Skeletal muscle cell (primary cell): ENCODE results near the gene WWOX.

Experiments used
- DNase-seq: peaks from one replicate; pipeline ENCODE4 v3.0.0-alpha.2; 2010; ENCODE audit warnings: low read depth
- H3K4me3 ChIP-seq: 2 replicates; pipeline ENCODE4 v1.5.1; 2011; ENCODE audit warnings: low read depth, mild to moderate bottlenecking, control low read depth, low read length, moderate library complexity

The WWOX gene

GRCh38 chr16:79074951-79075350, 975.5 kb downstream of the WWOX start:
- H3K4me3 ChIP-seq = no peak overlapping the region
- DNase-seq = no peak

- DNase-seq = no peak
Measured at GRCh38 chr16:79076047-79076767, 976.8 kb downstream of the WWOX start.

GRCh38 chr16:79077346-79077745, 977.9 kb downstream of the WWOX start:
- DNase-seq = no peak
- H3K4me3 ChIP-seq = no peak overlapping the region

More at GRCh38 chr16:79076047-79076767, 976.8 kb downstream of the WWOX start:
- no peak overlapping the region for H3K4me3 ChIP-seq

DNA sequence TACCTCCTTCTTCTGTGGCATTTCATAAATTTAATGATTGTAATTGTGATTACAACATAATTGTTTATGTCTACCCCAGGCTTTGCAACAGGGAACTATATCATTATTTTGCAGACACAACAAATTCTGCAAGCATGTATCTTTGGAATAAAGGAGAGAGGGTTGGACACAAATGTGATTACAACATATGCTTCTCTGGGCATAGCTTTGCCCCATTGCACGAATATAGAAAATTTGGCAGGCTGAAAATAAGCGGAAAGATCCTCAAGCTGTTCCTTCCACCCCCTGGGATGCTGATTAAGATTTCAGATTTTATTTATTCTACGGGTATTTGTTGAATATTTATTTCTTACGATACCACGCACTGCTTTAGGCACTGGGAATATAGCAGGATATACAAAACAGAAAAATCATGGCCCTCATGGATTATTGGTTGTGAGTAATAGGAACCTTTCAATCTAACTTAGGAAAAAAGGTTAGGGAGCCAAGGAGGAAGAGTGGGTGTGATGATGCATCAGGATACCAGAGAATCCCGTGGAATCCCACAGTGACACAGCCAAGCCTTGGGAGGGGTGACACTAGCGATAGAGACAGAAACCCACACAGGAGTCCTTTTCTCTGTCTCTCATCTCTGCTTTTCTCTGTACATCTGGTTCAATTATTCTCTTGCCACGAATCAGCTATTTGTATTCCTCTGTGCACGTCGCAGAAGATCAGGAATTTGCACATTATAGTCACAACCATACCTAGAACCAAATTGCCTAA, 980.4 kb downstream of the WWOX start:
- no peak for DNase-seq
- no peak overlapping the region for H3K4me3 ChIP-seq

DNA sequence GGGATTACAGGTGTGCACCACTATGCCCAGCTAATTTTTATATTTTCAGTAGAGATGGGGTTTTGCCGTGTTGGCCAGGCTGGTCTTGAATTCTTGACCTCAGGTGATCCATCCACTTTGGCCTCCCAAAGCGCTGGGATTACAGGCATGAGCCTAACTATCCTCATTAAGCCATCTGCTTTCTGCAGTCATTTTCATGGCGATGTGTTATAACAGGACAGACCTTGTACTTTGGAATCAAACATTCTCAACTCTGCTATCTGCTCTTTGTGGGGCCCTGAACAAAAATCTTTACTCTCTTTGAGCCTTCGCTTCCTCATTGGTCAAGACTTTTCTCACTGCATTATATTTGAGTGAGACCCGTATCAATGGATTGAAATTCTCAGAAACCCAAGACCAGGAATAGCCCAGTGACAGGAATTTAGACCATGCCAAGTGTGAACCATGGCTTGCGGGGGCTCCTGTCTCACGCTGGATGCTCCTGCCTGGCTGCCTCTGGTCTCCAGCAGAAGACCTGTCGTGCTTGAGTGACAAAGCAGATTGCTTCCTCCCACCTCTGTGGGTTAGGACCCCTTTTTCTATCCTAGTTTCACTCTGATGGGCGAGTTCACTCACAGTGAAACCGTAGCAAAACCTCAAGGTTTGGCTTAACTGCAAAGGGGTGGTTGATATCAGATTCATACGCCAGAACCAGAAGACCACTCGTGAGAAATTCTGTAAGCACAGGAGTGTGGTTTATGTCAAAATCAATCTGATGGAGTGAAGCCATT, 982.0 kb downstream of the WWOX start:
- DNase-seq = no peak
- no peak overlapping the region for H3K4me3 ChIP-seq

DNA sequence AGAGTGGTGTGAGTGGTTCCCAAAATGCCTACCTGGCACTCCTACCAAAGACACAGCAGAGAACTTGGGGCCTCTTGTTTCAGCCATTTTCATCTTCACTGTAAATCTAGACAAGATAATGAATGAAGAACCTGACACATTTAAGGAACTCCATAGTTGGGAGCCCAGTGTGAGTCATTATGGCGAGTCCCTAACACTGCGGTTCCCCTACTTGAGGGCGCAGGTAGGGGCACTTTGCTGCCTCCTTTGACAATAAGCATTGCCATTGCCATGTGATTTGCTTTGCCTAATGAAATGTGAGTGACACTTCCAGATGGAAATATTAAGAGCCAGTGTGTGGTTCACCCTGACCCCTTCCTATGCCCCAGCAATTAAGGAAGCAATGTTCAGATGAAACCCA, 983.5 kb downstream of the WWOX start:
- DNase-seq = no peak
- no peak overlapping the region for H3K4me3 ChIP-seq

DNA sequence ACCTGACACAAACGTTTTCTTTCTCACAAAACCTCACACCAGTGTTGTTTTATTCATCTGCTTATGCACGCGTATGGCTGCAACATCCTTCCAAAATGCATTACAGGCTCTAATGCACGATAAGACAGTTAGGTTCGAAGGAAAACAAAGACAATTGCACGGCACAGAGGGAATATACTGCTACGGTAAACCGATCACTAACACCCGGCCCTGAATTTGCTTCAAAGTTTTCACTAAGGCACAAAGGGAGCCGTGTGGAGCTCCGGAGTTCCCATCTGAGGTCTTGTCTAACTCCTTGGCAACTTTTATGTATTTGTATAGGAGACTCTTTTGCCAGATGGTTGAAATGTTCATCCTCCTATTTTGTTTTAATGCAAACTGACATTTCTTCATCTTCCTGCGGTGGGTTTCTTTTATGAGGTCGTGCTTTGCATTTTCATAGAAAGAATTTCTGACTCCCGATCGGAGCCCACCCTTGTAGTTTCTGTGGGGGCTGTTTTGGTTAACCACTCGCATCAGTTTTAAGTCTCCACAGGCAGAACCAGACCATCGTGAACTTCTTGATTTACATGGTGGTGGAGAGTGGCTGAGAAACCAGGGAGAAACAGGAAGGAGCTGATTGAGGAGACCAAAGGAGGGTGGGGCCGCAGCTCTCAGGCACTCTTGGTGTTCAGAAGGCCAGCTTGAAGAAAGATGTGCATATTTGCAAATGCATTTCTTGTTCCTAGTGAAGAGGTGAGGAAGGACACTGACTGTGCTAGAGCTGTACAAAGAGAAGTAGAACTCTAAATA, 984.2 kb downstream of the WWOX start:
- DNase-seq = no peak
- no peak overlapping the region for H3K4me3 ChIP-seq

- DNase-seq = no peak
Measured at GRCh38 chr16:79088971-79089370, 989.5 kb downstream of the WWOX start.

DNA sequence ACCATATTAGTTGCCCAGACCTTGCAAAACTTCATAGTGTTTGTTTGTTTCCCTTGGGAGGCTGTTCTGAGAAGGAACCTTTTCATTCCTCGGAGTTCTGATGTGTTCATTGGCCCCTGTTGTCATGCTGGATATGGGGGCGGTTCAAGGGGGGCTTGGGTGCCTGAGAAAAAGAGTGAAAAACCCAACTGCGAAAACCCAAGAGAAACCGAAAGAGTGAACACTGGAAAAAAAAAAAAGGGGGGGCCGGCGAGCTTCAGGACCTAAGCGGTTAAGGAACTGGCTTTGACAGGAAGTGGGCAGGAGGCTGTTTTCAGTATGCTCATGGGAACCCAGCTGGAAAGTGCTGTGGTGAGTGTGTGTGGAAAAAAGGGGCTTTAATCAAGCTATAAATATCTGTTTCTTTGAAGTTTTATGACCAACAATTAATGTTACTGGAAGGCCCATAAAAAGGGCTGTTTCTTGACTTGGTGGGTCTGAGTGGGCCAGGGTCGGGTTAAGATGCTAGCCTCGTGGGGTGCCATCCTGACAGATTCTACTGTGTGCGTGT, 990.4 kb downstream of the WWOX start:
- no peak for DNase-seq
- no peak overlapping the region for H3K4me3 ChIP-seq

More at GRCh38 chr16:79088971-79089370, 989.5 kb downstream of the WWOX start:
- H3K4me3 ChIP-seq = no peak overlapping the region

DNA sequence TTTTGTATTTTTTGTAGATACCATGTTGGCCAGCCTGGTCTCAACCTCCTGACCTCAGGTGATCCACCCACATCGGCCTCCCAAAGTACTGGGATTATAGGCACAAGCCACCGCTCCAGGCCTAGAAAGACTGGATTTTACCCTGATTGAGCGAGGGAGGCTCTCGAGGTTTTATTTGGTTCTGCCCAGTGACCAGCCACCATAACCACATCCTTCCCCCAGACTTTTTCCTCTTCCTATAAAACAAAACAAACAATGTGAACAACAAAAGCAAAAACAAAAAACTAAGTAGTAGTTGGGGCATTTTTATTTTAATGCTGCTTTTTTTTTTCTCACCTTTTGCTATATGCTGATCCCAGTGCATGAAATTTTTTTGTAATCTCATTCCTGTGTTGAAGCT, 991.5 kb downstream of the WWOX start:
- no peak for DNase-seq
- no peak overlapping the region for H3K4me3 ChIP-seq

GRCh38 chr16:79092846-79093245, 993.4 kb downstream of the WWOX start:
- H3K4me3 ChIP-seq = no peak overlapping the region
- DNase-seq = no peak

DNA sequence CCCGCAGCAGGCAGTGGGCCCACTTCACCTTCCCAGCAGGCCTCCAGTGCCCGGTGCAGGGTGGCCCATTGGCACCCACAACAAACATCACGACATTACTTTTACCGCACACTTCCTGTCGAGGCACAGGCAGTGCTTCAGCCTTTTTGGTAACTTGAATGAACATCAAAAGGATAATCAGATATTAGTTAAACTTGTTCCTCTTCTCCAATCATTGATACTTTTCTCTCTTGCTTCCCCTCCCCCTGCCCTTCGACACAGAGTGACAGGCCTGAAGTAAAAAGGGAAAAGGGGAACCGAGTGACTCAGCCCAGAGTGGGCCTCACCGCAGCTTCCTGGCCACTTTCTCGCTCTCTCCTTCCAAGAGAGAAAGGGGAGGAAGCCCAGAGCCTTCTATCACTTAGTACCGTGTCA, 994.1 kb downstream of the WWOX start:
- no peak overlapping the region for H3K4me3 ChIP-seq
- no peak for DNase-seq

DNA sequence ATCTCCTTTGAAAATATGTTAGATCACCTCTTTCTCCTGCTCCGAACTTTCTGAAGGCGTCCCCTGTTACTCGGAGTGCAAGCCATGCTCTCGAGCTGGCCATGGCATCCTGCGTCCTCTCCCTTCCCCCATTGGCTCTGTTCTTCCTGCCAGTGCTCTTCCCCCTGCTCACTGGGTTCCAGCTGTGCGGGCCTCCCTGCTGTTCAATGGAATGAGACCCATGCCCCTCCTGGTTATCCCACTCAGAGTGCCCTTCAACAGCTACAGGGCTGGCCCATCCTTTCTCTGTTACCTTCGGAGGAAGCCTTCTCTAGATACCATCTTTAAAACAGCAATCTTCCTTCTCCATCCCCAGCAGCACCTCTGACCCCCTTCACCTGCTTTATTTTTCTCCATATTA, 996.8 kb downstream of the WWOX start:
- no peak overlapping the region for H3K4me3 ChIP-seq
- DNase-seq = no peak

DNA sequence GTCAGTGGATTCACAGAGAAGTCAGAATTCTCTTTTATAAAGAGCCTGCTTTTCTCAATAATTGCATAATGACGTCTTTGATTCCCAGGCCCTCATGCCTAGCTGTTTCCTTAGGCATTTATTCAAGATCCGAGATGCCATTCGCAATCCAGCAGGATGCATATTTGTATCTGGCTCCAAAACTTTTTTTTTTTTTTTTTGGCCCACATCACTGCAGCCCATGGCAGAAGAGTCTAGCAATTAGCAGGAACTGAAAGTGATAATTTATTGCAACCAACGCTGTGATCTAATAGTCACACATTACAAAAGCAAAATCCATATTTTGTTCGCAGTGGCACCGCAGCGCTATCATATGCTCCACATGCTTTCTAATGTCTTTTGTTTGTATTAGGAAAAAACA, 997.7 kb downstream of the WWOX start:
- H3K4me3 ChIP-seq = no peak overlapping the region

GRCh38 chr16:79097771-79098170, 998.3 kb downstream of the WWOX start:
- no peak overlapping the region for H3K4me3 ChIP-seq
- no peak for DNase-seq

More for the DNA sequence above, 997.7 kb downstream of the WWOX start:
- no peak for DNase-seq

DNA sequence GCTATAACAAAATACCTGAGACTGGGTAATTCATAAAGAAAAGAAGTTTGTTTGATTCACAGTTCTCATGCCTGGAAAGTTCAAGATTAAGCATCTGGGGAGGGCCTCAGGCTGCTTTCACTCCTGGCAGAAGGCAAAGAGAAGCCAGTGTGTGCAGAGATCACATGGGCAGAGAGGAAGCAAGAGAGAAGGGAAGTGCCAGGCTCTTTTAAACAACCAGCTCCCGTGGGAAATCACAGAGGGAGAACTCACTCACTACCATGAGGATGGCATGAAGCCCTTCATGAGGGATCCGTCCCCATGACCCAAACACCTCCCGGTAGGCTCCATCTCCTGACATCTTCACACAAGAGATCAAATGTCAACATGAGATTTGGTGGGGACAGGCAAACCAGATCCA, 999.5 kb downstream of the WWOX start:
- no peak overlapping the region for H3K4me3 ChIP-seq
- no peak for DNase-seq

GRCh38 chr16:79099716-79100115, 1000.3 kb downstream of the WWOX start:
- no peak for DNase-seq
- H3K4me3 ChIP-seq = no peak overlapping the region

- no peak overlapping the region for H3K4me3 ChIP-seq
- DNase-seq = no peak
Measured at GRCh38 chr16:79100447-79100846, 1001.0 kb downstream of the WWOX start.

- no peak overlapping the region for H3K4me3 ChIP-seq
- DNase-seq = no peak
Measured at GRCh38 chr16:79101491-79101890, 1002.0 kb downstream of the WWOX start.
